ENCODE data around the gene RIPOR2.
"Not testable (repeated sequence)": the region's sequence is repeated elsewhere in the genome, so short reads cannot be mapped to it uniquely, and the experiment has no call there.

RIPOR2 gene

GRCh38 chr6:24780206-24780605 lies 155.6 kb downstream of the RIPOR2 start:
- H3K27me3 Mint-ChIP-seq, result no peaks in the 10 kb centered on the region
- no peaks in the 10 kb centered on the region for H3K9me3 Mint-ChIP-seq
- peaks cover 31% of the 10 kb centered on the region for H3K36me3 Mint-ChIP-seq
- no peak overlapping the region for H3K4me3 Mint-ChIP-seq
- ATAC-seq, result no peak
- no peak overlapping the region for H3K27ac Mint-ChIP-seq
- H3K4me1 Mint-ChIP-seq, result peaks cover 23% of the 10 kb centered on the region

- H3K4me3 Mint-ChIP-seq, result no peak overlapping the region
- H3K9me3 Mint-ChIP-seq, result no peaks in the 10 kb centered on the region
- H3K36me3 Mint-ChIP-seq, result peaks cover 29% of the 10 kb centered on the region
- H3K27me3 Mint-ChIP-seq, result no peaks in the 10 kb centered on the region
- no peak overlapping the region for H3K27ac Mint-ChIP-seq
- peaks cover 23% of the 10 kb centered on the region for H3K4me1 Mint-ChIP-seq
- ATAC-seq, result no peak
Measured at GRCh38 chr6:24779416-24780016, 156.2 kb downstream of the RIPOR2 start.

GRCh38 chr6:24778878-24779277 lies 156.9 kb downstream of the RIPOR2 start:
- Mint-ChIP-seq H3K27ac (no peak overlapping the region), H3K36me3 (peaks cover 24% of the 10 kb centered on the region), H3K4me1 (peaks cover 23% of the 10 kb centered on the region), H3K9me3 (no peaks in the 10 kb centered on the region), H3K4me3 (no peak overlapping the region), H3K27me3 (no peaks in the 10 kb centered on the region)
- ATAC-seq, result no peak

- H3K4me3 Mint-ChIP-seq, result no peak overlapping the region
Measured at GRCh38 chr6:24778121-24778520, 157.6 kb downstream of the RIPOR2 start.

GRCh38 chr6:24777227-24777626 lies 158.5 kb downstream of the RIPOR2 start:
- Mint-ChIP-seq H3K9me3 (no peaks in the 10 kb centered on the region), H3K27me3 (no peaks in the 10 kb centered on the region), H3K4me3 (no peak overlapping the region), H3K4me1 (peaks cover 23% of the 10 kb centered on the region), H3K36me3 (peaks cover 20% of the 10 kb centered on the region), H3K27ac (no peak overlapping the region)
- ATAC-seq, result no peak

More at GRCh38 chr6:24778121-24778520, 157.6 kb downstream of the RIPOR2 start:
- no peak for ATAC-seq
- Mint-ChIP-seq H3K27me3 (no peaks in the 10 kb centered on the region), H3K9me3 (no peaks in the 10 kb centered on the region), H3K27ac (no peak overlapping the region), H3K4me1 (peaks cover 23% of the 10 kb centered on the region), H3K36me3 (peaks cover 24% of the 10 kb centered on the region)

- Mint-ChIP-seq H3K4me3 (peak overlapping the region; percentile 98), H3K27ac (peak overlapping the region; percentile 97), H3K36me3 (peaks cover 11% of the 10 kb centered on the region), H3K27me3 (no peaks in the 10 kb centered on the region), H3K4me1 (peaks cover 23% of the 10 kb centered on the region), H3K9me3 (no peaks in the 10 kb centered on the region)
- no peak for ATAC-seq
Measured at GRCh38 chr6:24775520-24776058, 160.2 kb downstream of the RIPOR2 start.

GRCh38 chr6:24774696-24775519 lies 160.9 kb downstream of the RIPOR2 start, which contains the start of gene GMNN:
GMNN (plus strand) TSS chr6:24774937; CDS start chr6:24777247, 2,310 bp downstream.
- no peaks in the 10 kb centered on the region for H3K9me3 Mint-ChIP-seq
- no peaks in the 10 kb centered on the region for H3K27me3 Mint-ChIP-seq
- H3K36me3 Mint-ChIP-seq, result peaks cover 4% of the 10 kb centered on the region
- peak within 1 kb of the TSS; percentile 97 for H3K27ac Mint-ChIP-seq
- peak; percentile 99 for ATAC-seq
- peak within 1 kb of the TSS; percentile 98 for H3K4me3 Mint-ChIP-seq
- peaks cover 20% of the 10 kb centered on the region for H3K4me1 Mint-ChIP-seq

- no peak overlapping the region for H3K27ac Mint-ChIP-seq
Measured at GRCh38 chr6:24768361-24768760, 167.4 kb downstream of the RIPOR2 start.

GRCh38 chr6:24766680-24767462 lies 168.9 kb downstream of the RIPOR2 start:
- H3K27me3 Mint-ChIP-seq, result no peaks in the 10 kb centered on the region
- H3K9me3 Mint-ChIP-seq, result peaks cover 1% of the 10 kb centered on the region
- H3K4me1 Mint-ChIP-seq, result peaks cover 3% of the 10 kb centered on the region
- ATAC-seq, result no peak
- H3K4me3 Mint-ChIP-seq, result no peak overlapping the region
- no peaks in the 10 kb centered on the region for H3K36me3 Mint-ChIP-seq
- no peak overlapping the region for H3K27ac Mint-ChIP-seq

More at GRCh38 chr6:24768361-24768760, 167.4 kb downstream of the RIPOR2 start:
- Mint-ChIP-seq H3K9me3 (no peaks in the 10 kb centered on the region), H3K27me3 (no peaks in the 10 kb centered on the region), H3K36me3 (no peaks in the 10 kb centered on the region), H3K4me1 (no peaks in the 10 kb centered on the region), H3K4me3 (no peak overlapping the region)
- ATAC-seq, result no peak

- not testable (repeated sequence) for H3K27ac Mint-ChIP-seq, H3K9me3 Mint-ChIP-seq
Measured at GRCh38 chr6:24765968-24766367, 169.8 kb downstream of the RIPOR2 start.

GRCh38 chr6:24764833-24765828 lies 170.6 kb downstream of the RIPOR2 start:
- H3K9me3 Mint-ChIP-seq, H3K36me3 Mint-ChIP-seq, H3K27me3 Mint-ChIP-seq, H3K4me1 Mint-ChIP-seq, ATAC-seq, H3K4me3 Mint-ChIP-seq, H3K27ac Mint-ChIP-seq: not testable (repeated sequence)

More at GRCh38 chr6:24765968-24766367, 169.8 kb downstream of the RIPOR2 start:
- not testable (repeated sequence) for H3K27me3 Mint-ChIP-seq, H3K36me3 Mint-ChIP-seq, ATAC-seq, H3K4me1 Mint-ChIP-seq, H3K4me3 Mint-ChIP-seq

GRCh38 chr6:24763578-24763977 lies 172.2 kb downstream of the RIPOR2 start:
- Mint-ChIP-seq H3K4me1 (peaks cover 6% of the 10 kb centered on the region), H3K9me3 (peaks cover 3% of the 10 kb centered on the region), H3K27me3 (no peaks in the 10 kb centered on the region), H3K36me3 (no peaks in the 10 kb centered on the region), H3K27ac (no peak overlapping the region), H3K4me3 (no peak overlapping the region)
- ATAC-seq, result no peak

- H3K27me3 Mint-ChIP-seq, result no peaks in the 10 kb centered on the region
- no peak overlapping the region for H3K4me3 Mint-ChIP-seq
- H3K36me3 Mint-ChIP-seq, result no peaks in the 10 kb centered on the region
- peak overlapping the region; percentile 23 for H3K27ac Mint-ChIP-seq
- peaks cover 3% of the 10 kb centered on the region for H3K9me3 Mint-ChIP-seq
- peaks cover 6% of the 10 kb centered on the region for H3K4me1 Mint-ChIP-seq
- ATAC-seq, result peak; percentile 36
Measured at GRCh38 chr6:24761851-24762250, 173.9 kb downstream of the RIPOR2 start.

- no peaks in the 10 kb centered on the region for H3K27me3 Mint-ChIP-seq
- H3K4me3 Mint-ChIP-seq, result no peak overlapping the region
- peak; percentile 24 for ATAC-seq
- H3K36me3 Mint-ChIP-seq, result no peaks in the 10 kb centered on the region
- peaks cover 6% of the 10 kb centered on the region for H3K4me1 Mint-ChIP-seq
- peak overlapping the region; percentile 23 for H3K27ac Mint-ChIP-seq
- H3K9me3 Mint-ChIP-seq, result peaks cover 3% of the 10 kb centered on the region
Measured at GRCh38 chr6:24761193-24761835, 174.4 kb downstream of the RIPOR2 start.

Data from stimulated activated memory B cell treated with anti-CD40 and anti-IgM and Interleukin-4, amounts not matched to agents 10 μg/mL and 1 μg/mL and 100 μg/mL, for 72 hours (primary cell).